Heart left ventricle (tissue), 16 donors: ENCODE data around the gene TTC23L. TPM values are rescaled to one million over a fixed set of nuclear protein-coding genes. Genes with fewer than 3 reads are reported as not detected.
A peak's percentile ranks its signal among the peaks of the same experiment; 100 is the strongest.

Experiments
- ATAC-seq, 4 donors: fragments of 200-7000 bp; cut with Tn5 transposase; one replicate each; pipeline ENCODE4 v1.9.1; 2020 to 2022; ENCODE audit warnings: moderate library complexity in 4 of 4, mild to moderate bottlenecking in 3 of 4, moderate number of reproducible peaks in 1 of 4
- DNase-seq, 5 donors: peaks; one replicate each; pipeline ENCODE4 v3.0.0-alpha.2; 2020
- H3K27ac ChIP-seq, 12 donors: fragments of 200-600 bp; sonication (generic) in 4 of 12; one replicate each; pipeline versions ENCODE4 v1.5.0 to v1.8.0; 2016 to 2022; ENCODE audit warnings: mild to moderate bottlenecking in 2 of 12
- H3K27me3 ChIP-seq, 9 donors: fragments of 200-600 bp; sonication (generic) in 2 of 9; one replicate each; pipeline versions ENCODE4 v1.5.1 to v1.8.0; 2016 to 2022; ENCODE audit warnings: mild to moderate bottlenecking in 3 of 9
- H3K36me3 ChIP-seq, 9 donors: fragments of 200-600 bp; sonication (generic) in 2 of 9; one replicate each; pipeline versions ENCODE4 v1.5.0 to v1.8.0; 2018 to 2022; ENCODE audit warnings: mild to moderate bottlenecking in 2 of 9
- H3K4me1 ChIP-seq, 12 donors: fragments of 200-600 bp; sonication (generic) in 4 of 12; one replicate each; pipeline versions ENCODE4 v1.5.0 to v1.8.0; 2016 to 2022; ENCODE audit warnings: mild to moderate bottlenecking in 3 of 12
- H3K4me3 ChIP-seq, 12 donors: fragments of 200-600 bp; sonication (generic) in 4 of 12; one replicate each; pipeline versions ENCODE4 v1.5.0 to v1.8.0; 2017 to 2022; ENCODE audit warnings: mild to moderate bottlenecking in 9 of 12, moderate library complexity in 4 of 12
- H3K9me3 ChIP-seq, 12 donors: fragments of 200-600 bp; sonication (generic) in 4 of 12; one replicate each; pipeline versions ENCODE4 v1.5.0 to v1.8.0; 2016 to 2022; ENCODE audit warnings: mild to moderate bottlenecking in 1 of 12
- CTCF ChIP-seq, 12 donors: fragments of 200-600 bp; sonication (generic) in 4 of 12; IDR thresholded peaks; one replicate each; pipeline versions ENCODE4 v1.5.0 to v1.8.0; 2018 to 2022; ENCODE audit warnings: antibody characterized with exemption in 12 of 12, mild to moderate bottlenecking in 5 of 12
- POLR2A ChIP-seq, 2 donors: fragments of 450-650 bp; IDR thresholded peaks; one replicate each; pipeline ENCODE4 v1.6.1; 2017; ENCODE audit warnings: antibody characterized with exemption in 2 of 2, mild to moderate bottlenecking in 2 of 2, moderate library complexity in 2 of 2
- WGBS, 4 donors: extraction: QIAGEN DNeasy Blood & Tissue Kit in 2 of 4; methylation state at CpG; one replicate each; pipeline versions ENCODE4 v1.1.5 to v1.1.7; 2013 to 2018; 5-methylcytosine and 5-hydroxymethylcytosine counted together
- intact Hi-C, 10 donors: fragments of 100-400 bp; cut with DNase I; formaldehyde crosslinking; loops; one replicate each; pipeline versions ENCODE4 v1.11.1 to v1.14.2; 2022
- long read RNA-seq, 3 donors: library from polyadenylated mRNA; unstranded; transcript quantifications; one replicate each; pipeline ENCODE4 v2.0.0, GENCODE V29; 2020 to 2021
- polyA plus RNA-seq, 2 donors: library from polyadenylated mRNA; stranded (reverse); fragments of 200-250 nt; gene quantifications; one replicate each; pipeline ENCODE4 v1.2.3, GENCODE V29; 2013
- total RNA-seq, 9 donors: library from RNA; depleted of rRNA in 2 of 9; stranded (reverse); fragments of >200 nt in 2 of 9; fragmentation: NEBNext Ultra II Directional in 3 of 9; extraction: Animal tissue kit (Norgen Biotek cat#: 25700) in 3 of 9; gene quantifications; one replicate each; pipeline versions ENCODE4 v1.1.0 to v1.2.4, GENCODE V29; 2016 to 2023
- donor health status: ischemic (EF 13 %, LVEDD 7.1; RV severe dilation, severe dysfunction).
- donor health status: healthy with polysubstance abuse.
- donor health status: DM: no; HTN: yes; CAD: no.
- donor health status: DM: no; HTN: no; CAD: no.
- donor health status: ischemic (EF 25% LVEDD 6.9; RV normal size, moderate dysfunction).
- donor health status: ischemic (EF 25% LVEDD 5.7; RV mildly dilated, moderate dysfunction).
- donor health status: healthy.
- donor health status: DM: yes; HTN: yes; CAD: no.
- donor health status: ischemic (EF 35%, LVEDD 5.7; RV mildly dilated, moderate dysfunction).
- donor health status: nonischemic (EF 11% LVEDD 7.7; RV severe dilation, severe dysfunction).
- donor health status: DM: yes; HTN: yes; CAD: no.
- donor health status: PGD.
- donor health status: ischemic (EF 29% LVEDD 5.4; RV normal size, mild dysfunction).
- donor health status: nonischemic (EF 23%, LVEDD 6.1; RV moderate dilation, normal function).

TTC23L gene
- total RNA-seq (under 1 TPM in 1 of 9 donors, not detected in 8; 0.69 TPM), polyA plus RNA-seq (under 1 TPM in 1 of 2 donors, not detected in 1; 0.06 TPM)
- long read RNA-seq, donor 1: 0 reads
- long read RNA-seq, donor 2, partial matches to known transcripts: 0 of 1 reads
- long read RNA-seq, donor 2, other reads (novel, unspliced or antisense): 1 of 1 reads
- long read RNA-seq, donor 3: 0 reads

GRCh38 chr5:34838785-34839714 is at the start of gene TTC23L:
TSS of gene TTC23L (plus strand) at chr5:34839164. CDS start at chr5:34840672, 1,508 bp downstream.
- Histone ChIP-seq H3K36me3 (no peaks in the 10 kb centered on the region), H3K27me3 (no peaks in the 10 kb centered on the region), H3K4me1 (peaks cover 0 to 15% (median 5%) of the 10 kb centered on the region in 12 donors), H3K9me3 (no peaks in the 10 kb centered on the region), H3K4me3 (peak within 1 kb of the TSS; percentile 53 to 89 (median 70)), H3K27ac (peak within 1 kb of the TSS in 7 of 12 donors; percentile 5 to 65 (median 41))
- ATAC-seq (peak; percentile 89 to 97 (median 94)), DNase-seq (peak; percentile 87 to 92 (median 90))
- peak in 1 of 2 donors; percentile 32 for TF ChIP-seq POLR2A (IDR thresholded peaks at IDR 0.05)
- no peak for TF ChIP-seq CTCF (IDR thresholded peaks at IDR 0.05)
- intact Hi-C loops: loop anchor here in 2 of 10 donors (10.0 kb wide), 2 partner anchors 56 to 184 kb away; partner anchors contain the start of gene RAI14 (in 1 of the 2)
- 1 to 5% (median 3%) methylated on average over 21 to 73 of the region's 73 CpGs for WGBS, 4 donors

GRCh38 chr5:34789639-34790038 is 49.3 kb upstream of the TTC23L start:
- H3K4me3 ChIP-seq: no peak overlapping the region
- WGBS, 4 donors: 95 to 100% (median 98%) methylated on average over 2 of the region's 2 CpGs
- H3K4me1 ChIP-seq: peaks cover 0 to 16% (median 0%) of the 10 kb centered on the region in 12 donors
- no peaks in the 10 kb centered on the region for H3K36me3 ChIP-seq
- H3K27ac ChIP-seq: peak overlapping the region in 3 of 12 donors; percentile 8 to 26 (median 24)
- no peak for DNase-seq
- intact Hi-C loops: no loop called here
- H3K9me3 ChIP-seq: peaks cover 0 to 22% (median 0%) of the 10 kb centered on the region in 12 donors
- TF ChIP-seq POLR2A (IDR thresholded peaks at IDR 0.05) (no peak), CTCF (IDR thresholded peaks at IDR 0.05) (no peak)
- no peak for ATAC-seq
- no peaks in the 10 kb centered on the region for H3K27me3 ChIP-seq

- H3K36me3 ChIP-seq: no peaks in the 10 kb centered on the region
- TF ChIP-seq CTCF (IDR thresholded peaks at IDR 0.05): no peak
- no peak for TF ChIP-seq POLR2A (IDR thresholded peaks at IDR 0.05)
- intact Hi-C loops: no loop called here
- no peaks in the 10 kb centered on the region for H3K27me3 ChIP-seq
- H3K9me3 ChIP-seq: peaks cover 0 to 22% (median 0%) of the 10 kb centered on the region in 12 donors
- DNase-seq (no peak), ATAC-seq (no peak)
- WGBS, 4 donors: 57 to 75% (median 70%) methylated on average over 1 of the region's 1 CpG
- H3K27ac ChIP-seq: peak overlapping the region in 1 of 12 donors; percentile 24
- no peak overlapping the region for H3K4me3 ChIP-seq
- peaks cover 0 to 16% (median 0%) of the 10 kb centered on the region in 12 donors for H3K4me1 ChIP-seq
These were observed 48.9 kb upstream of the TTC23L start for GRCh38 chr5:34790069-34790468.
